ENCODE data around the gene RGL1. TPM values are rescaled to one million over a fixed set of nuclear protein-coding genes. Genes with fewer than 3 reads are reported as not detected.

The RGL1 gene
- total RNA-seq, 1 donor from 2014 or later, result 0.26 TPM

GRCh38 chr1:183810756-183811544, 6.0 kb downstream of the RGL1 start:
- H3K4me3 ChIP-seq (ENCODE audit: low read depth, low read length), result no peak overlapping the region
- FAIRE-seq (no peak), DNase-seq (ENCODE audit: low read depth) (no peak)
- H3K27me3 ChIP-seq (ENCODE audit: control insufficient read depth, insufficient read depth, low read length), result no peaks in the 10 kb centered on the region
- H3K36me3 ChIP-seq (ENCODE audit: control insufficient read depth, insufficient read depth, low read length), result no peaks in the 10 kb centered on the region
- TF ChIP-seq, protein P1, sequence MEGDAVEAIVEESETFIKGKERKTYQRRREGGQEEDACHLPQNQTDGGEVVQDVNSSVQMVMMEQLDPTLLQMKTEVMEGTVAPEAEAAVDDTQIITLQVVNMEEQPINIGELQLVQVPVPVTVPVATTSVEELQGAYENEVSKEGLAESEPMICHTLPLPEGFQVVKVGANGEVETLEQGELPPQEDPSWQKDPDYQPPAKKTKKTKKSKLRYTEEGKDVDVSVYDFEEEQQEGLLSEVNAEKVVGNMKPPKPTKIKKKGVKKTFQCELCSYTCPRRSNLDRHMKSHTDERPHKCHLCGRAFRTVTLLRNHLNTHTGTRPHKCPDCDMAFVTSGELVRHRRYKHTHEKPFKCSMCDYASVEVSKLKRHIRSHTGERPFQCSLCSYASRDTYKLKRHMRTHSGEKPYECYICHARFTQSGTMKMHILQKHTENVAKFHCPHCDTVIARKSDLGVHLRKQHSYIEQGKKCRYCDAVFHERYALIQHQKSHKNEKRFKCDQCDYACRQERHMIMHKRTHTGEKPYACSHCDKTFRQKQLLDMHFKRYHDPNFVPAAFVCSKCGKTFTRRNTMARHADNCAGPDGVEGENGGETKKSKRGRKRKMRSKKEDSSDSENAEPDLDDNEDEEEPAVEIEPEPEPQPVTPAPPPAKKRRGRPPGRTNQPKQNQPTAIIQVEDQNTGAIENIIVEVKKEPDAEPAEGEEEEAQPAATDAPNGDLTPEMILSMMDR (IDR thresholded peaks at IDR 0.05; ENCODE audit: insufficient read depth, low read length, severe bottlenecking), result no peak

DNA sequence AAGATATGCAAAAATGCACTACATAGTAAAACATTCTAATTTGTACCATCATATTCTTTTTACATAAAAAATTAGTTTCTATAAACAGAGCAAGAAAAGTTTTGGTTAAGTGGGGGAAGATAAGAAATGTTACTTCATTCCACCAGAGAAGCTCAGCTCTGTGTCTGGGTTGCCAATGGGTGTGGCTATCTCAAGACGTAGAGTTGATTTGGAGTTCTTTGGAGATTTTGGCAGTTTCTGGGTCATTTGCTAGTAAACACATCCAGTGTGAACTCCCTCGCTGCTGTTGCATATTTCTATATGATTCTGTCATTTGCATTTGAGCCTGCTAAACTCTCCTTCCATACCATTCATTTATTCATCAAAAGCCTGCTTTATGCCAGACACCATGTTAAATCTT, 7.2 kb downstream of the RGL1 start:
- TF ChIP-seq, protein P1 (IDR thresholded peaks at IDR 0.05; ENCODE audit: insufficient read depth, low read length, severe bottlenecking), result no peak
- FAIRE-seq (no peak), DNase-seq (ENCODE audit: low read depth) (no peak)
- no peaks in the 10 kb centered on the region for H3K27me3 ChIP-seq (ENCODE audit: control insufficient read depth, insufficient read depth, low read length)
- H3K36me3 ChIP-seq (ENCODE audit: control insufficient read depth, insufficient read depth, low read length), result no peaks in the 10 kb centered on the region
- no peak overlapping the region for H3K4me3 ChIP-seq (ENCODE audit: low read depth, low read length)

GRCh38 chr1:183812686-183813569, 8.0 kb downstream of the RGL1 start:
- DNase-seq (ENCODE audit: low read depth) (peak; percentile 77), FAIRE-seq (no peak)
- no peaks in the 10 kb centered on the region for H3K36me3 ChIP-seq (ENCODE audit: control insufficient read depth, insufficient read depth, low read length)
- no peak overlapping the region for H3K4me3 ChIP-seq (ENCODE audit: low read depth, low read length)
- H3K27me3 ChIP-seq (ENCODE audit: control insufficient read depth, insufficient read depth, low read length), result no peaks in the 10 kb centered on the region
- TF ChIP-seq, protein P1 (IDR thresholded peaks at IDR 0.05; ENCODE audit: insufficient read depth, low read length, severe bottlenecking), result no peak

DNA sequence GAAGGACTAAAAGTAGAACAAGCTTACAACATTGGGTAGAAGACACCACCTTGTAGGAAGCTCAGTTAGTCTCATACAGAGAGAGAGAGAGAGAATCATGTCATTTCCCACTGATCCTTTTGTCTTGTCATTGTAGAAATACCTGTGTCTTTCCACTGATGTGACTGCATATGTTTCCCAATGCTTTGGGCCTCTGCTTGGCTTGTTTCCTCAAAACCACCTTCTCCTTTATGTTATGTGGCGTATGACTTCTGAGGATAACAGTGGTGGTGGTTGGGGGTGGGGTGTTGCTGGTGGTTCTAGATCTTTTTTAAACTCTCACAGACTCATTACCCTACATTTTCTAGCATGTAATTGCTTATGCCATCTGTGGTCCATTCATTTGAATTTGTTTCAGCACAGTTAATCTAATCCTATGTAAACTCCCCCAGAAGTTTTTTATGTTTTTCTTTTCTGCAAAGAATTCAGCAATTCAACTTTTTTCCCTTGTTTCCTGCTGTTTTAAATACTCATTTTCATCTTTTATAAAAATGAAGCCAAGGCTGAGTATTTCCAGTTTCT, 9.3 kb downstream of the RGL1 start:
- FAIRE-seq, result no peak
- Histone ChIP-seq H3K27me3 (ENCODE audit: control insufficient read depth, insufficient read depth, low read length) (no peaks in the 10 kb centered on the region), H3K36me3 (ENCODE audit: control insufficient read depth, insufficient read depth, low read length) (no peaks in the 10 kb centered on the region), H3K4me3 (ENCODE audit: low read depth, low read length) (no peak overlapping the region)
- no peak for DNase-seq (ENCODE audit: low read depth)
- TF ChIP-seq, protein P1 (IDR thresholded peaks at IDR 0.05; ENCODE audit: insufficient read depth, low read length, severe bottlenecking), result no peak

GRCh38 chr1:183816110-183816509, 11.2 kb downstream of the RGL1 start:
- no peaks in the 10 kb centered on the region for H3K36me3 ChIP-seq (ENCODE audit: control insufficient read depth, insufficient read depth, low read length)
- DNase-seq (ENCODE audit: low read depth) (no peak), FAIRE-seq (no peak)
- H3K4me3 ChIP-seq (ENCODE audit: low read depth, low read length), result no peak overlapping the region
- no peaks in the 10 kb centered on the region for H3K27me3 ChIP-seq (ENCODE audit: control insufficient read depth, insufficient read depth, low read length)
- TF ChIP-seq, protein P1 (IDR thresholded peaks at IDR 0.05; ENCODE audit: insufficient read depth, low read length, severe bottlenecking), result no peak

Measured in bronchial epithelial cell (primary cell).